ENCODE data around the gene FOXA2.

FOXA2 gene

GRCh38 chr20:22582386-22582963 lies 1.9 kb downstream of the FOXA2 start:
- ChIA-PET POLR2A (no interaction called here), CTCF (no interaction called here)
- TF ChIP-seq CTCF (IDR thresholded peaks at IDR 0.05; ENCODE audit: insufficient read depth, low read length, missing control alignments) = no peak
- DNase-seq (ENCODE audit: low read depth, low spot score) = no peak
- no peak overlapping the region for H3K4me3 ChIP-seq (ENCODE audit: low read depth, low read length)

DNA sequence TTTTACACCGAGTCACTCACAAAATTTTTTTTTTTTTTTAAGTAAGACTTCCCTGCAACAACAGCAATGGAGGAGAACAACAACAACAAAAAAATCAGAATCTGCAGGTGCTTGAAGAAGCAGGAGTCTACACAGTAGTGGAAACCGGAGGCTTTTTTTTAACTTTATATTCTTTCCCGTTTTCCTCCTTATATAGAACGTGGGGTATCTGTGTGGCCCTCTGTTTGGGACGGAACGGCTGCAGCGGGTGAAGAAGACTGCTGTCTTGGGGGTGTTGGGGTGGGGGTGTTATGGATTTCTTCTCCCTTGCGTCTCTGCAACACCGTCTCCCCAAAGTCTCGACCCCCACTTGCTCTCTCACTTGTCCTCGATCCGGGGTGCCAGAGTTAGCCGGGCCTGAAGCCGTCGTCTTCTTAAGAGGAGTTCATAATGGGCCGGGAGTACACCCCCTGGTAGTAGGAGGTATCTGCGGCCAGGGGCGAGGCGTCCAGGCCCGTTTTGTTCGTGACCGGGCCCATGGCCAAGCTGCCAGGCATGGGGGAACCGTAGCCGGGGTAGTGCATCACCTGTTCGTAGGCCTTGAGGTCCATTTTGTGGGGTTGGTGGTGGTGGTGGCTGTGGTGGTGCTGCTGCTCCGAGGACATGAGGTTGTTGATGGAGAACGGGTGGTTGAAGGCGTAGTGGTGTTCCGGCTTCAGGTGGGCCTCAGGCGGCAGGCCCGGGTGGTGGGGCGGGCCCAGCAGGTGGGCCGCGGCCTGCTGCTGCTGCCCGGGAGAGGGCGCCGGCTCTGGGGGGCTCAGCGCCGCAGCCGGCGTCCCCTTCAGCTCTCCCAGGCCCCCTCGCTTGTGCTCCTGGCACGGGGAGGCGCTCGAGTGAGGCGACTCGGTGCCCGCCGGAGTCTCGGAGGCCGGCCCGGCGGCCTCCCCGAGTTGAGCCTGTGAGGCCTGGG lies 2.7 kb downstream of the FOXA2 start:
- H3K4me3 ChIP-seq (ENCODE audit: low read depth, low read length) = no peak overlapping the region
- no peak for DNase-seq (ENCODE audit: low read depth, low spot score)
- ChIA-PET CTCF (no interaction called here), POLR2A (no interaction called here)
- no peak for TF ChIP-seq CTCF (IDR thresholded peaks at IDR 0.05; ENCODE audit: insufficient read depth, low read length, missing control alignments)

- H3K4me3 ChIP-seq (ENCODE audit: low read depth, low read length) = no peak overlapping the region
- POLR2A ChIA-PET = no interaction called here
- no peak for DNase-seq (ENCODE audit: low read depth, low spot score)
- CTCF ChIA-PET = no interaction called here
- TF ChIP-seq CTCF (IDR thresholded peaks at IDR 0.05; ENCODE audit: insufficient read depth, low read length, missing control alignments) = no peak
These were observed 4.4 kb downstream of the FOXA2 start for GRCh38 chr20:22579711-22580697.

DNA sequence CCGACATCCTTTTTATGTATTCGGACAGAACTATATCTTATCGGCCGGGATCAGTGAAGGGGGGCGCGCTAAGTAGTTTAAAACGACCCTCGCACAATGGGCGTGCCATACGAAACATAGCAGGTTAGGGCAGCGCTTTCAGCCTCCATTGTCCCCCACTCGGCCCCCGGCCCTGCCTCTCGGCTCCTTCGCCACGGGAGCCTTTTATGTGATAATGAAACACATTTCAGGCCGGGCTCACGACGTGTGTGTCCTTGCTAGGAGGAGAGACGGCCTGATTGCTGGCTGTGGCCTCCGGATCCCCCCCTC lies 5.3 kb downstream of the FOXA2 start:
- no peak for DNase-seq (ENCODE audit: low read depth, low spot score)
- ChIA-PET CTCF (no interaction called here), POLR2A (no interaction called here)
- no peak overlapping the region for H3K4me3 ChIP-seq (ENCODE audit: low read depth, low read length)
- TF ChIP-seq CTCF (IDR thresholded peaks at IDR 0.05; ENCODE audit: insufficient read depth, low read length, missing control alignments) = no peak

DNA sequence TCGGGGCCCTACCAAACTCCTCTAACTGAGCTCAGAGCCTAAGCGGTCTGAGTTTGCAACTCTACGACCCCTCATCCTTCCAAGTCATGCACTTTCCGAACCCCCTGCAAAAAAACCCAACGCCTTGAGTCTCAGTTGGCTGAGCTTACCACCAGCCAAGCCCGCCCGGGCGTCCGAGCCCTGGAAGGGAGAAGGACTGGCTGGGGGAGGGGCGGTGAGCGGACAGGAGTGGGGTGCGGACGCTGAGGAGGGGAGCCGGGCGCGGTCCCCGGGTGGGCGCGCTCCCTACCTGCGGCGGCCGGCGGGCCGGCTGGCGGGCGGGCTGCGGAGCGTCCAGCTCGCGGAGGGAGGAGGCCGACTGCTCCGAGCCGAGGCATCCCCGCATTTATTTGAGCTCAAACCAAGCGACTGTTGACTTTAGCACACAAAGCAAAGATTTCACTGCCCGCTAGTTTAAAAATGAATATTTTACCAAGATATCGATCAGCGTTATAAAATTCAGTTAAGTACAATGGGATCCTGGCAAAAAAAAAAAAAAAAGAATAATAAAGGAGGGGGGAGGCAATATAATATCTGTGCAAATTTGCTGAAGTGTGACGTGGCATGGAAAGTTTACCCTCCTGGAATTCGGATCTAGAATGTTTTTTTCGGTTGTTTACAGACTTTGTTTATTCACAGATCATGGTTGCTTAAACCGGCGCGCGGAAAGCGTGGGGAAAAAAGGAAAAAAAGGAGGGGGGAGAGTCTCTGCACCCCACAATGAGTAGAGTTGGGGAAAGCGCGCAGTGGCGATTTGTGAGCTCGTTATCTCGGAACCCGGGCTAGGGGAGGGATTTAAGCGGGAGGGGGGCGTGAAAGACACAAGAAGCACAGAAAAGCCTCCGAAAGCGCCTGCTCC lies 5.9 kb downstream of the FOXA2 start:
- CTCF ChIA-PET = no interaction called here

More for the DNA sequence above, 5.9 kb downstream of the FOXA2 start:
- POLR2A ChIA-PET = no interaction called here
- TF ChIP-seq CTCF (IDR thresholded peaks at IDR 0.05; ENCODE audit: insufficient read depth, low read length, missing control alignments) = no peak
- no peak for DNase-seq (ENCODE audit: low read depth, low spot score)
- no peak overlapping the region for H3K4me3 ChIP-seq (ENCODE audit: low read depth, low read length)
